Colonic mucosa (tissue), 4 donors: ENCODE data around the gene KDM4F. TPM values are rescaled to one million over a fixed set of nuclear protein-coding genes. Genes with fewer than 3 reads are reported as not detected.

Experiments
- DNase-seq: peaks from one replicate; pipeline ENCODE4 v3.0.0-alpha.2; 2020
- H3K27ac ChIP-seq: fragments of 200-600 bp; one replicate; pipeline ENCODE4 v1.8.0; 2021
- H3K27me3 ChIP-seq: fragments of 200-600 bp; one replicate; pipeline ENCODE4 v1.8.0; 2021
- H3K36me3 ChIP-seq: fragments of 200-600 bp; one replicate; pipeline ENCODE4 v1.8.0; 2021
- H3K4me1 ChIP-seq: fragments of 200-600 bp; one replicate; pipeline ENCODE4 v1.8.0; 2021; ENCODE audit warnings: mild to moderate bottlenecking
- H3K4me3 ChIP-seq: fragments of 200-600 bp; one replicate; pipeline ENCODE4 v1.8.0; 2021
- H3K9ac ChIP-seq, 2 donors: one replicate each; pipeline ENCODE4 v1.7.0; 2013; ENCODE audit warnings: control low read depth in 2 of 2, low read depth in 2 of 2, low read length in 2 of 2
- H3K9me3 ChIP-seq: fragments of 200-600 bp; one replicate; pipeline ENCODE4 v1.8.0; 2021
- CTCF ChIP-seq: fragments of 200-600 bp; IDR thresholded peaks from one replicate; pipeline ENCODE4 v1.8.0; 2022; ENCODE audit warnings: antibody characterized with exemption, mild to moderate bottlenecking
- intact Hi-C: fragments of 100-400 bp; cut with DNase I; formaldehyde crosslinking; loops from one replicate; pipeline ENCODE4 v1.14.1; 2022
- total RNA-seq, 2 donors: library from RNA; stranded (reverse); fragmentation: NEBNext Ultra II Directional in 1 of 2; extraction: Animal tissue kit (Norgen Biotek cat#: 25700) in 1 of 2; gene quantifications; one replicate each; pipeline ENCODE4 v1.2.1, GENCODE V29; 2021
- donor health status: healthy.
- donor health status: DM: no; HTN: no; CAD: no.
- donor health status: DM: no; HTN: no; CAD: no.

KDM4F gene
- total RNA-seq, 2 donors from 2014 or later, result not detected

- H3K4me3 ChIP-seq, result no peak overlapping the region
- no peak for TF ChIP-seq CTCF
- no peak overlapping the region for H3K27ac ChIP-seq
- H3K27me3 ChIP-seq, result no peaks in the 10 kb centered on the region
- intact Hi-C loops, result loop anchor here (5.0 kb wide), 1 partner anchor 67 kb away; no protein-coding TSS in a partner anchor
- peaks cover 10% of the 10 kb centered on the region for H3K4me1 ChIP-seq
- no peaks in the 10 kb centered on the region for H3K36me3 ChIP-seq
- no peak overlapping the region for H3K9ac ChIP-seq
- DNase-seq, result no peak
- H3K9me3 ChIP-seq, result no peaks in the 10 kb centered on the region
Observed at GRCh38 chr11:95070471-95070870, 21.2 kb downstream of the KDM4F start.

- Histone ChIP-seq H3K36me3 (no peaks in the 10 kb centered on the region), H3K9ac (no peak overlapping the region), H3K4me1 (peaks cover 7% of the 10 kb centered on the region), H3K4me3 (no peak overlapping the region), H3K27me3 (no peaks in the 10 kb centered on the region), H3K9me3 (no peaks in the 10 kb centered on the region), H3K27ac (no peak overlapping the region)
- intact Hi-C loops, result loop anchor here (5.0 kb wide), 1 partner anchor 64 kb away; no protein-coding TSS in a partner anchor
- no peak for DNase-seq
- TF ChIP-seq CTCF, result no peak
Observed at GRCh38 chr11:95072948-95073347, 23.7 kb downstream of the KDM4F start.

GRCh38 chr11:95074792-95075563, 25.8 kb downstream of the KDM4F start:
- DNase-seq, result peak; percentile 85
- TF ChIP-seq CTCF, result no peak
- Histone ChIP-seq H3K27ac (no peak overlapping the region), H3K27me3 (no peaks in the 10 kb centered on the region), H3K4me1 (peaks cover 1% of the 10 kb centered on the region), H3K36me3 (no peaks in the 10 kb centered on the region), H3K9ac (peak overlapping the region in 1 of 2 donors; percentile 7), H3K9me3 (no peaks in the 10 kb centered on the region), H3K4me3 (no peak overlapping the region)
- intact Hi-C loops, result loop anchor here (5.0 kb wide), 1 partner anchor 62 kb away; no protein-coding TSS in a partner anchor

GRCh38 chr11:95076416-95076815, 27.2 kb downstream of the KDM4F start:
- no peak for TF ChIP-seq CTCF
- H3K4me1 ChIP-seq, result no peaks in the 10 kb centered on the region
- H3K36me3 ChIP-seq, result no peaks in the 10 kb centered on the region
- H3K4me3 ChIP-seq, result no peak overlapping the region
- DNase-seq, result no peak
- H3K27ac ChIP-seq, result no peak overlapping the region
- intact Hi-C loops, result no loop called here
- H3K9me3 ChIP-seq, result no peaks in the 10 kb centered on the region
- H3K27me3 ChIP-seq, result no peaks in the 10 kb centered on the region
- no peak overlapping the region for H3K9ac ChIP-seq

GRCh38 chr11:95076981-95077380, 27.8 kb downstream of the KDM4F start:
- no peaks in the 10 kb centered on the region for H3K36me3 ChIP-seq
- TF ChIP-seq CTCF, result no peak
- no peaks in the 10 kb centered on the region for H3K9me3 ChIP-seq
- intact Hi-C loops, result no loop called here
- H3K27ac ChIP-seq, result no peak overlapping the region
- H3K4me1 ChIP-seq, result no peaks in the 10 kb centered on the region
- no peak overlapping the region for H3K9ac ChIP-seq
- H3K4me3 ChIP-seq, result no peak overlapping the region
- no peaks in the 10 kb centered on the region for H3K27me3 ChIP-seq
- no peak for DNase-seq
